ENCODE data around the gene CRABP1. TPM values are rescaled to one million over a fixed set of nuclear protein-coding genes. Genes with fewer than 3 reads are reported as not detected.

The CRABP1 gene
- total RNA-seq, 5 donors from 2014 or later (not counting 1 experiment from before 2014, with no cell fraction given): 0.47 to 0.99 TPM; not detected in 3

DNA sequence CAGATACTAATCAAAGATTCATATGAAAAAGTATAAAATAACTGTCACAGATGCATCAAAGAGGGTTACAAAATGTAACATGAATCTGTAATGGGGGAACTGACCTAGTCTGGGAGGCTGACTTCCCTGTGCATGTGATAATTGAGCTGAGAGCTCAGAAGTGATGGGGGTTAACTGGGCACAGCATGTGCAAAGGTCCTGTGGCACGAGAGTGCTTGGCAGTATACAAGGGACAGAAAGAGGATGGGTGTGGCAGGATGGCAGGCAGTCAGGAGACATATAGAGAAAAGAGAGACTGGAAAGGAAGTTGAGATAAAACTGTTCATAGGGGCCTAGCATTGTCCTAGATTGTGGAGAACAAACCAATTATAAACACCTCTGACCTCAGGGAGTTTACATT, 50.1 kb downstream of the CRABP1 start:
- H3K27me3 ChIP-seq (replicated peaks in 1 of 2; ENCODE audit: control insufficient read depth in 2 of 2, extremely low read depth in 1 of 2, insufficient read depth in 2 of 2, low read length in 1 of 2): peaks cover 0 to 12% of the 10 kb centered on the region in 2 experiments
- Mint-ChIP-seq H3K27me3 (peaks cover 27 to 29% of the 10 kb centered on the region in 2 donors), H3K27ac (no peak overlapping the region), H3K4me3 (no peak overlapping the region), H3K9me3 (peaks cover 0 to 5% (median 0%) of the 10 kb centered on the region in 3 donors), H3K4me1 (no peaks in the 10 kb centered on the region), H3K36me3 (no peaks in the 10 kb centered on the region)
- H3K4me3 ChIP-seq (ENCODE audit: control insufficient read depth in 1 of 2, extremely low read depth in 1 of 2, low read length in 1 of 2): no peak overlapping the region
- ChIA-PET POLR2A (no interaction called here), CTCF (no interaction called here)
- DNase-seq (no peak), ATAC-seq (replicated peaks in 1 of 4) (no peak)
- no peaks in the 10 kb centered on the region for H3K36me3 ChIP-seq (ENCODE audit: control insufficient read depth in 2 of 2, extremely low read depth in 1 of 2, insufficient read depth in 1 of 2, low read length in 1 of 2)
- no peak overlapping the region for H3K27ac ChIP-seq (ENCODE audit: low read length)
- no peaks in the 10 kb centered on the region for H3K9me3 ChIP-seq
- no peaks in the 10 kb centered on the region for H3K4me1 ChIP-seq (ENCODE audit: control insufficient read depth in 1 of 2, extremely low read depth in 1 of 2, insufficient read depth in 2 of 2, low read length in 2 of 2)
- WGBS (ENCODE audit: insufficient coverage): 67% methylated on average over 1 of the region's 1 CpG

DNA sequence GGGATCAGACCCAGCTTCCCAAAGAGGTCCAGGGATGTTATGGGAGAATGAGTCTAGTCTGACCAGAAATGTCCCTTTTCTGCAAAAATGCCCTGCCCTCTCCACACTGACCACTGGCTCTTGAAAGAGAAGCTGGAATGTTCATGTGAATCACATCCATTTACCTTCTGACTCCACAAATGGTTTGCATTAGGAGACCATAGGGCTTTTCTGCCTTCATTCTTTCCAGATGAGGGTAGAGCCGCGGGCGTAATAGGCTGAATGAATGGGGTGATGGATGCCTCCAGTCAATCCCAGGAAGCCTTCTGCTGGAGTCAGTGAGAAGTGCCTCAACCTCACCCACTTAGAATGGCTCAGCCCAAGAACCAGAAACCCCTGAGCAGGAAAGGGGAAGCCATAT, 50.7 kb downstream of the CRABP1 start:
- H3K4me3 Mint-ChIP-seq: no peak overlapping the region
- H3K9me3 ChIP-seq: no peaks in the 10 kb centered on the region
- H3K9me3 Mint-ChIP-seq: peaks cover 0 to 5% (median 0%) of the 10 kb centered on the region in 3 donors
- no peak overlapping the region for H3K4me3 ChIP-seq (ENCODE audit: control insufficient read depth in 1 of 2, extremely low read depth in 1 of 2, low read length in 1 of 2)
- no peaks in the 10 kb centered on the region for H3K4me1 ChIP-seq (ENCODE audit: control insufficient read depth in 1 of 2, extremely low read depth in 1 of 2, insufficient read depth in 2 of 2, low read length in 2 of 2)
- peaks cover 21 to 23% of the 10 kb centered on the region in 2 donors for H3K27me3 Mint-ChIP-seq
- no peak overlapping the region for H3K27ac Mint-ChIP-seq
- H3K36me3 ChIP-seq (ENCODE audit: control insufficient read depth in 2 of 2, extremely low read depth in 1 of 2, insufficient read depth in 1 of 2, low read length in 1 of 2): no peaks in the 10 kb centered on the region
- ATAC-seq (replicated peaks in 1 of 4) (no peak), DNase-seq (no peak)
- WGBS (ENCODE audit: insufficient coverage): no CpG with 5 or more reads among the region's 3 CpGs
- CTCF ChIA-PET: no interaction called here
- H3K4me1 Mint-ChIP-seq: no peaks in the 10 kb centered on the region
- H3K36me3 Mint-ChIP-seq: no peaks in the 10 kb centered on the region
- POLR2A ChIA-PET: no interaction called here
- H3K27ac ChIP-seq (ENCODE audit: low read length): no peak overlapping the region
- H3K27me3 ChIP-seq (replicated peaks in 1 of 2; ENCODE audit: control insufficient read depth in 2 of 2, extremely low read depth in 1 of 2, insufficient read depth in 2 of 2, low read length in 1 of 2): peaks cover 0 to 11% of the 10 kb centered on the region in 2 experiments

GRCh38 chr15:78391781-78392180, 51.6 kb downstream of the CRABP1 start:
- H3K36me3 ChIP-seq (ENCODE audit: control insufficient read depth in 2 of 2, extremely low read depth in 1 of 2, insufficient read depth in 1 of 2, low read length in 1 of 2): no peaks in the 10 kb centered on the region
- H3K27me3 Mint-ChIP-seq: peaks cover 14 to 15% of the 10 kb centered on the region in 2 donors
- H3K36me3 Mint-ChIP-seq: no peaks in the 10 kb centered on the region
- 96% methylated on average over 3 of the region's 3 CpGs for WGBS (ENCODE audit: insufficient coverage)
- no peak for ATAC-seq (replicated peaks in 1 of 4)
- ChIA-PET POLR2A (no interaction called here), CTCF (no interaction called here)
- H3K4me1 ChIP-seq (ENCODE audit: control insufficient read depth in 1 of 2, extremely low read depth in 1 of 2, insufficient read depth in 2 of 2, low read length in 2 of 2): no peaks in the 10 kb centered on the region
- H3K27ac ChIP-seq (ENCODE audit: low read length): no peak overlapping the region
- H3K4me3 Mint-ChIP-seq: no peak overlapping the region
- peaks cover 0 to 5% (median 0%) of the 10 kb centered on the region in 3 donors for H3K9me3 Mint-ChIP-seq
- H3K27ac Mint-ChIP-seq: no peak overlapping the region
- H3K4me3 ChIP-seq (ENCODE audit: control insufficient read depth in 1 of 2, extremely low read depth in 1 of 2, low read length in 1 of 2): no peak overlapping the region
- DNase-seq: no peak
- peaks cover 0 to 7% of the 10 kb centered on the region in 2 experiments for H3K27me3 ChIP-seq (replicated peaks in 1 of 2; ENCODE audit: control insufficient read depth in 2 of 2, extremely low read depth in 1 of 2, insufficient read depth in 2 of 2, low read length in 1 of 2)
- no peaks in the 10 kb centered on the region for H3K4me1 Mint-ChIP-seq
- no peaks in the 10 kb centered on the region for H3K9me3 ChIP-seq

GRCh38 chr15:78392430-78392829, 52.3 kb downstream of the CRABP1 start:
- Mint-ChIP-seq H3K36me3 (no peaks in the 10 kb centered on the region), H3K4me3 (no peak overlapping the region), H3K9me3 (peaks cover 0 to 5% (median 0%) of the 10 kb centered on the region in 3 donors), H3K4me1 (no peaks in the 10 kb centered on the region), H3K27me3 (peaks cover 10 to 15% of the 10 kb centered on the region in 2 donors), H3K27ac (no peak overlapping the region)
- Histone ChIP-seq H3K4me3 (ENCODE audit: control insufficient read depth in 1 of 2, extremely low read depth in 1 of 2, low read length in 1 of 2) (no peak overlapping the region), H3K27me3 (replicated peaks in 1 of 2; ENCODE audit: control insufficient read depth in 2 of 2, extremely low read depth in 1 of 2, insufficient read depth in 2 of 2, low read length in 1 of 2) (peaks cover 0 to 7% of the 10 kb centered on the region in 2 experiments), H3K4me1 (ENCODE audit: control insufficient read depth in 1 of 2, extremely low read depth in 1 of 2, insufficient read depth in 2 of 2, low read length in 2 of 2) (no peaks in the 10 kb centered on the region), H3K27ac (ENCODE audit: low read length) (no peak overlapping the region), H3K36me3 (ENCODE audit: control insufficient read depth in 2 of 2, extremely low read depth in 1 of 2, insufficient read depth in 1 of 2, low read length in 1 of 2) (no peaks in the 10 kb centered on the region), H3K9me3 (no peaks in the 10 kb centered on the region)
- DNase-seq (no peak), ATAC-seq (replicated peaks in 1 of 4) (no peak)
- ChIA-PET CTCF (interaction anchor here in 1 of 2 donors (0.7 kb wide), 1 partner anchor 1928 kb away, joined by 3 read pairs; no protein-coding TSS in a partner anchor), POLR2A (no interaction called here)
- 61% methylated on average over 4 of the region's 4 CpGs for WGBS (ENCODE audit: insufficient coverage)

DNA sequence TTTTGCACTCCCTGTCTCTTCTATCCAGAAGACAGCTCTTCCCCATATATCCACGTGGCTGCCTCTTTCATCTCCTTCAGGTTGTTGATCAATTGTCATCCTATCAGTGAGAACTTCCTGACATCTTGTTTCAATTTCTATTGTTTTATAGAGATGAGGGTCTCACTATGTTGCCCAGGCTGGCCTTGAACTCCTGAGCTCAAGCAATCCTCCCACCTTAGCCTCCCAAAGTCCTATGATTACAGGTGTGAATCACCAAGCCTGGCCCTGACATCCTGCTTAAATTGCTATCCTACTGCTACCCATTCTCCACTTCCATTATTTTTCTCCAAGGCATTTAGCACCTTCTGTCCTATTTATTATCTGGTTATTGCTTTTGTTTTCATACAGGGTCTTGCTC, 53.0 kb downstream of the CRABP1 start:
- no peaks in the 10 kb centered on the region for H3K36me3 ChIP-seq (ENCODE audit: control insufficient read depth in 2 of 2, extremely low read depth in 1 of 2, insufficient read depth in 1 of 2, low read length in 1 of 2)
- no peaks in the 10 kb centered on the region for H3K9me3 ChIP-seq
- H3K4me1 Mint-ChIP-seq: no peaks in the 10 kb centered on the region
- H3K27ac ChIP-seq (ENCODE audit: low read length): no peak overlapping the region
- H3K9me3 Mint-ChIP-seq: peaks cover 0 to 5% (median 0%) of the 10 kb centered on the region in 3 donors
- no CpG with 5 or more reads among the region's 1 CpG for WGBS (ENCODE audit: insufficient coverage)
- H3K36me3 Mint-ChIP-seq: no peaks in the 10 kb centered on the region
- H3K27me3 ChIP-seq (replicated peaks in 1 of 2; ENCODE audit: control insufficient read depth in 2 of 2, extremely low read depth in 1 of 2, insufficient read depth in 2 of 2, low read length in 1 of 2): peaks cover 0 to 7% of the 10 kb centered on the region in 2 experiments
- ChIA-PET CTCF (interaction anchor here in 1 of 2 donors (0.7 kb wide), 1 partner anchor 1929 kb away, joined by 3 read pairs; no protein-coding TSS in a partner anchor), POLR2A (no interaction called here)
- no peak overlapping the region for H3K4me3 ChIP-seq (ENCODE audit: control insufficient read depth in 1 of 2, extremely low read depth in 1 of 2, low read length in 1 of 2)
- no peak overlapping the region for H3K4me3 Mint-ChIP-seq
- H3K27me3 Mint-ChIP-seq: peaks cover 9 to 12% of the 10 kb centered on the region in 2 donors
- H3K27ac Mint-ChIP-seq: no peak overlapping the region
- DNase-seq: no peak
- no peak for ATAC-seq (replicated peaks in 1 of 4)
- H3K4me1 ChIP-seq (ENCODE audit: control insufficient read depth in 1 of 2, extremely low read depth in 1 of 2, insufficient read depth in 2 of 2, low read length in 2 of 2): no peaks in the 10 kb centered on the region

DNA sequence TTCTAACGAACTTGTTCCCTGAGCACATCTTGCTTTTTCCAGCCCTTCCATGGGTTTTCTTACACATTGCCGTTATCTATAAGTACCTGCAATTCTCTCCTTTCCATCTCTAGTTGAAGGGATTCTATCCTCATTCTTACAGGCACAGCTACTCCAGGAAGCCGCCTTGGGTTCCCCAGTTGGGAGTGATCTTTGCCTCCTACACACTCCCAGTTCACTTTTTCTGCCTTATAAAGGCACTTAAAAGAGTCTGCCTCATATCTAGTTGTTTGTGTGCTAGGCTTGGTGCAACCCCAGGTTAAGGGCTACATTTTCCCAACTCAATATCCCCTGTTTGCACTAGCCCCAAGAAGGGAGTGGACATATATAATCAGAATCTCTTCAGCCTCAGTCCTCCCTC, 53.9 kb downstream of the CRABP1 start:
- H3K36me3 Mint-ChIP-seq: no peaks in the 10 kb centered on the region
- peaks cover 0 to 5% (median 0%) of the 10 kb centered on the region in 3 donors for H3K9me3 Mint-ChIP-seq
- Histone ChIP-seq H3K27me3 (replicated peaks in 1 of 2; ENCODE audit: control insufficient read depth in 2 of 2, extremely low read depth in 1 of 2, insufficient read depth in 2 of 2, low read length in 1 of 2) (peaks cover 0 to 4% of the 10 kb centered on the region in 2 experiments), H3K27ac (ENCODE audit: low read length) (no peak overlapping the region), H3K9me3 (no peaks in the 10 kb centered on the region), H3K4me1 (ENCODE audit: control insufficient read depth in 1 of 2, extremely low read depth in 1 of 2, insufficient read depth in 2 of 2, low read length in 2 of 2) (no peaks in the 10 kb centered on the region), H3K4me3 (ENCODE audit: control insufficient read depth in 1 of 2, extremely low read depth in 1 of 2, low read length in 1 of 2) (no peak overlapping the region), H3K36me3 (ENCODE audit: control insufficient read depth in 2 of 2, extremely low read depth in 1 of 2, insufficient read depth in 1 of 2, low read length in 1 of 2) (no peaks in the 10 kb centered on the region)
- ATAC-seq (replicated peaks in 1 of 4) (no peak), DNase-seq (no peak)
- ChIA-PET CTCF (no interaction called here), POLR2A (no interaction called here)
- no peak overlapping the region for H3K27ac Mint-ChIP-seq
- H3K27me3 Mint-ChIP-seq: peaks cover 7 to 12% of the 10 kb centered on the region in 2 donors
- no peaks in the 10 kb centered on the region for H3K4me1 Mint-ChIP-seq
- no CpG with 5 or more reads among the region's 3 CpGs for WGBS (ENCODE audit: insufficient coverage)
- H3K4me3 Mint-ChIP-seq: no peak overlapping the region
